SK-N-MC (cell line): Measurements from ENCODE around the gene RBBP8NL.

ENCODE experiments used
- EZH2 ChIP-seq: fragments of 200-600 bp; sonication (generic); IDR thresholded peaks from one replicate; pipeline ENCODE4 v1.6.1; 2017; ENCODE audit warnings: antibody characterized with exemption
- POLR2AphosphoS5 ChIP-seq: IDR thresholded peaks from 2 replicates; pipeline ENCODE4 v1.6.1; 2012; ENCODE audit warnings: mild to moderate bottlenecking, low read depth, low read length, borderline replicate concordance

GRCh38 chr20:62412194-62413024, 14.9 kb downstream of the RBBP8NL start:
- TF ChIP-seq EZH2: no peak
- TF ChIP-seq POLR2AphosphoS5: no peak
